Measurements from ENCODE around the gene SKAP2. TPM values are rescaled to one million over a fixed set of nuclear protein-coding genes. Genes with fewer than 3 reads are reported as not detected.

SKAP2 gene
- polyA plus RNA-seq, 1 donor from 2014 or later: 3.6 TPM

DNA sequence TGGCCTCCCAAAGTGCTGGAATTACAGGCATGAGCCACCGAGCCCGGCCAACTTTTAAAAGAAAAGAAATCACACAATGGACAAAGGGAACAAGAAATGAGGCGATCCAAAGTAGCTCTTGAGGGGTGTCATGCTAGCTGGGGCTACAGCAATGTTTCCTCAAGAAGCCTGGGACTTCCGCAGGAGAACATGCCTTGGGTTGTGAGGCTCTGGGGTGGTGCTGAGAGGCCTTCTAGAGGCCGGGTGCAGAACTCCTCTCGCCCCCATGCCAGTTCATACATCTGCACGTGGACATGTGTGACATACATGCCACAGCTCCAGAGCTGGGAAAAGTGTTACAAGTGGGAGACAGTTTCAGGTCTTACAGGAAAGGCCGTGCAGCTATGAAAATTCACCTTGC is 238.2 kb downstream of the SKAP2 start:
- H3K36me3 ChIP-seq (ENCODE audit: insufficient read depth, low read length): no peaks in the 10 kb centered on the region
- H3K9me2 ChIP-seq (ENCODE audit: insufficient read depth, low read length): no peaks in the 10 kb centered on the region
- no peaks in the 10 kb centered on the region for H3K79me2 ChIP-seq (replicated peaks; ENCODE audit: insufficient read depth, low read length)
- no peak overlapping the region for H3K4me2 ChIP-seq (ENCODE audit: low read length)
- no peak overlapping the region for H3K4me3 ChIP-seq (ENCODE audit: low read length)
- no peaks in the 10 kb centered on the region for H4K20me1 ChIP-seq (ENCODE audit: insufficient read depth)
- no peaks in the 10 kb centered on the region for H3F3A ChIP-seq (ENCODE audit: insufficient read depth, low read length, poor library complexity, severe bottlenecking)
- H3K27me3 ChIP-seq (ENCODE audit: insufficient read depth, low read depth, low read length): no peaks in the 10 kb centered on the region
- H3K9me3 ChIP-seq (ENCODE audit: low read length): no peaks in the 10 kb centered on the region
- no peak for TF ChIP-seq SMC3 (conservative IDR thresholded peaks at IDR 0.05; ENCODE audit: poor library complexity)
- TF ChIP-seq EP300 (conservative IDR thresholded peaks at IDR 0.05; ENCODE audit: poor library complexity, severe bottlenecking): no peak
- TF ChIP-seq POLR2AphosphoS5 (IDR thresholded peaks at IDR 0.05): no peak
- no peak for TF ChIP-seq MXI1 (conservative IDR thresholded peaks at IDR 0.05; ENCODE audit: poor library complexity, severe bottlenecking)
- no peak for TF ChIP-seq EZH2 (IDR thresholded peaks at IDR 0.05; ENCODE audit: borderline replicate concordance, insufficient read depth, low read length, poor library complexity, severe bottlenecking)
- TF ChIP-seq, protein P1, sequence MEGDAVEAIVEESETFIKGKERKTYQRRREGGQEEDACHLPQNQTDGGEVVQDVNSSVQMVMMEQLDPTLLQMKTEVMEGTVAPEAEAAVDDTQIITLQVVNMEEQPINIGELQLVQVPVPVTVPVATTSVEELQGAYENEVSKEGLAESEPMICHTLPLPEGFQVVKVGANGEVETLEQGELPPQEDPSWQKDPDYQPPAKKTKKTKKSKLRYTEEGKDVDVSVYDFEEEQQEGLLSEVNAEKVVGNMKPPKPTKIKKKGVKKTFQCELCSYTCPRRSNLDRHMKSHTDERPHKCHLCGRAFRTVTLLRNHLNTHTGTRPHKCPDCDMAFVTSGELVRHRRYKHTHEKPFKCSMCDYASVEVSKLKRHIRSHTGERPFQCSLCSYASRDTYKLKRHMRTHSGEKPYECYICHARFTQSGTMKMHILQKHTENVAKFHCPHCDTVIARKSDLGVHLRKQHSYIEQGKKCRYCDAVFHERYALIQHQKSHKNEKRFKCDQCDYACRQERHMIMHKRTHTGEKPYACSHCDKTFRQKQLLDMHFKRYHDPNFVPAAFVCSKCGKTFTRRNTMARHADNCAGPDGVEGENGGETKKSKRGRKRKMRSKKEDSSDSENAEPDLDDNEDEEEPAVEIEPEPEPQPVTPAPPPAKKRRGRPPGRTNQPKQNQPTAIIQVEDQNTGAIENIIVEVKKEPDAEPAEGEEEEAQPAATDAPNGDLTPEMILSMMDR (IDR thresholded peaks at IDR 0.05; ENCODE audit: poor library complexity, severe bottlenecking): no peak
- no peak for TF ChIP-seq TAF1 (IDR thresholded peaks at IDR 0.05; ENCODE audit: low read depth)
- TF ChIP-seq RAD21 (conservative IDR thresholded peaks at IDR 0.05): no peak
- TF ChIP-seq, protein P2, sequence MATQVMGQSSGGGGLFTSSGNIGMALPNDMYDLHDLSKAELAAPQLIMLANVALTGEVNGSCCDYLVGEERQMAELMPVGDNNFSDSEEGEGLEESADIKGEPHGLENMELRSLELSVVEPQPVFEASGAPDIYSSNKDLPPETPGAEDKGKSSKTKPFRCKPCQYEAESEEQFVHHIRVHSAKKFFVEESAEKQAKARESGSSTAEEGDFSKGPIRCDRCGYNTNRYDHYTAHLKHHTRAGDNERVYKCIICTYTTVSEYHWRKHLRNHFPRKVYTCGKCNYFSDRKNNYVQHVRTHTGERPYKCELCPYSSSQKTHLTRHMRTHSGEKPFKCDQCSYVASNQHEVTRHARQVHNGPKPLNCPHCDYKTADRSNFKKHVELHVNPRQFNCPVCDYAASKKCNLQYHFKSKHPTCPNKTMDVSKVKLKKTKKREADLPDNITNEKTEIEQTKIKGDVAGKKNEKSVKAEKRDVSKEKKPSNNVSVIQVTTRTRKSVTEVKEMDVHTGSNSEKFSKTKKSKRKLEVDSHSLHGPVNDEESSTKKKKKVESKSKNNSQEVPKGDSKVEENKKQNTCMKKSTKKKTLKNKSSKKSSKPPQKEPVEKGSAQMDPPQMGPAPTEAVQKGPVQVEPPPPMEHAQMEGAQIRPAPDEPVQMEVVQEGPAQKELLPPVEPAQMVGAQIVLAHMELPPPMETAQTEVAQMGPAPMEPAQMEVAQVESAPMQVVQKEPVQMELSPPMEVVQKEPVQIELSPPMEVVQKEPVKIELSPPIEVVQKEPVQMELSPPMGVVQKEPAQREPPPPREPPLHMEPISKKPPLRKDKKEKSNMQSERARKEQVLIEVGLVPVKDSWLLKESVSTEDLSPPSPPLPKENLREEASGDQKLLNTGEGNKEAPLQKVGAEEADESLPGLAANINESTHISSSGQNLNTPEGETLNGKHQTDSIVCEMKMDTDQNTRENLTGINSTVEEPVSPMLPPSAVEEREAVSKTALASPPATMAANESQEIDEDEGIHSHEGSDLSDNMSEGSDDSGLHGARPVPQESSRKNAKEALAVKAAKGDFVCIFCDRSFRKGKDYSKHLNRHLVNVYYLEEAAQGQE (IDR thresholded peaks at IDR 0.05; ENCODE audit: borderline replicate concordance): no peak
- no peak overlapping the region for H2AFZ ChIP-seq (ENCODE audit: low read depth, low read length)
- H3K9ac ChIP-seq (ENCODE audit: low read length): no peak overlapping the region
- H3K27ac ChIP-seq (ENCODE audit: low read length): no peak overlapping the region

DNA sequence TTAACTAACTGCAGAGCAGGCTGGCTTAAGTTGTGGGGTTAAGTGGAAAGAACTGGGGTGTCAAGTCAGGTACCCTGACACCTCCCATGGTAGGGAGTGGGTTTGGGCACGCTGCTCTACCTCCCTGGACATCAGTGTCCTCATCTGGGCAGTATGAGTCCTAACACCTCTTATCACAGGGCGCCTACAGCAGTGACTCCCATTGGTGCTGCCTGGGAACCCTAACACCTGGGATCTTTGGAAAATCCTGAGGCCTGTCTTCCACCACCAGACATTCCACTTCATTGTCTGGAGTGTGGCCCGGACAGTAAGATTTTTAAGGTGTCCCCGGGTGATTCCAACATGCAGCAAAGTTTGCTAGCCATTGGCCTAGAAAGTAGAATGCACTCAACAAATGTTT is 239.1 kb downstream of the SKAP2 start:
- Histone ChIP-seq H4K20me1 (ENCODE audit: insufficient read depth) (no peaks in the 10 kb centered on the region), H3K79me2 (replicated peaks; ENCODE audit: insufficient read depth, low read length) (no peaks in the 10 kb centered on the region), H3K9me3 (ENCODE audit: low read length) (no peaks in the 10 kb centered on the region), H3F3A (ENCODE audit: insufficient read depth, low read length, poor library complexity, severe bottlenecking) (no peaks in the 10 kb centered on the region), H2AFZ (ENCODE audit: low read depth, low read length) (no peak overlapping the region), H3K9me2 (ENCODE audit: insufficient read depth, low read length) (no peaks in the 10 kb centered on the region), H3K36me3 (ENCODE audit: insufficient read depth, low read length) (no peaks in the 10 kb centered on the region), H3K4me2 (ENCODE audit: low read length) (no peak overlapping the region), H3K27me3 (ENCODE audit: insufficient read depth, low read depth, low read length) (no peaks in the 10 kb centered on the region), H3K4me3 (ENCODE audit: low read length) (no peak overlapping the region), H3K27ac (ENCODE audit: low read length) (no peak overlapping the region), H3K9ac (ENCODE audit: low read length) (no peak overlapping the region)
- TF ChIP-seq MXI1 (conservative IDR thresholded peaks at IDR 0.05; ENCODE audit: poor library complexity, severe bottlenecking): no peak
- TF ChIP-seq SMC3 (conservative IDR thresholded peaks at IDR 0.05; ENCODE audit: poor library complexity): no peak
- TF ChIP-seq, protein P2 (IDR thresholded peaks at IDR 0.05; ENCODE audit: borderline replicate concordance): no peak
- no peak for TF ChIP-seq TAF1 (IDR thresholded peaks at IDR 0.05; ENCODE audit: low read depth)
- no peak for TF ChIP-seq RAD21 (conservative IDR thresholded peaks at IDR 0.05)
- TF ChIP-seq POLR2AphosphoS5 (IDR thresholded peaks at IDR 0.05): no peak
- no peak for TF ChIP-seq EZH2 (IDR thresholded peaks at IDR 0.05; ENCODE audit: borderline replicate concordance, insufficient read depth, low read length, poor library complexity, severe bottlenecking)
- TF ChIP-seq, protein P1 (IDR thresholded peaks at IDR 0.05; ENCODE audit: poor library complexity, severe bottlenecking): no peak
- no peak for TF ChIP-seq EP300 (conservative IDR thresholded peaks at IDR 0.05; ENCODE audit: poor library complexity, severe bottlenecking)
